ENCODE data around the gene DYSF. TPM values are rescaled to one million over a fixed set of nuclear protein-coding genes. Genes with fewer than 3 reads are reported as not detected.

The DYSF gene
- total RNA-seq, 4 donors from 2014 or later = 0.93 to 3.2 (median 2.8) TPM

GRCh38 chr2:71562518-71562917 lies 109.2 kb downstream of the DYSF start:
- no peak for DNase-seq (ENCODE audit: low spot score in 2 of 2)
- intact Hi-C loops (cut with DNase I; ENCODE audit: low total_unique reads) = no loop called here
- TF ChIP-seq CTCF (IDR thresholded peaks at IDR 0.05) = no peak
- no peak for TF ChIP-seq POLR2A (IDR thresholded peaks at IDR 0.05)
- 79 to 81% methylated on average over 6 to 7 of the region's 7 CpGs for WGBS, 2 donors
- no peak overlapping the region for H3K4me3 ChIP-seq (ENCODE audit: low read depth, poor library complexity, severe bottlenecking)

- intact Hi-C loops (cut with DNase I; ENCODE audit: low total_unique reads) = no loop called here
- no peak overlapping the region for H3K4me3 ChIP-seq (ENCODE audit: low read depth, poor library complexity, severe bottlenecking)
- WGBS, 2 donors = 82 to 84% methylated on average over 8 to 11 of the region's 11 CpGs
- no peak for DNase-seq (ENCODE audit: low spot score in 2 of 2)
- no peak for TF ChIP-seq CTCF (IDR thresholded peaks at IDR 0.05)
- TF ChIP-seq POLR2A (IDR thresholded peaks at IDR 0.05) = no peak
Observed at GRCh38 chr2:71563872-71564271, 110.5 kb downstream of the DYSF start.

- no peak for DNase-seq (ENCODE audit: low spot score in 2 of 2)
- TF ChIP-seq POLR2A (IDR thresholded peaks at IDR 0.05) (no peak), CTCF (IDR thresholded peaks at IDR 0.05) (no peak)
- intact Hi-C loops (cut with DNase I; ENCODE audit: low total_unique reads) = no loop called here
- no peak overlapping the region for H3K4me3 ChIP-seq (ENCODE audit: low read depth, poor library complexity, severe bottlenecking)
- WGBS, 2 donors = 94 to 96% methylated on average over 5 of the region's 5 CpGs
Observed at GRCh38 chr2:71564361-71564760, 111.0 kb downstream of the DYSF start.

- intact Hi-C loops (cut with DNase I; ENCODE audit: low total_unique reads) = no loop called here
- 98 to 100% methylated on average over 7 of the region's 7 CpGs for WGBS, 2 donors
- DNase-seq (ENCODE audit: low spot score in 2 of 2) = no peak
- TF ChIP-seq CTCF (IDR thresholded peaks at IDR 0.05) (no peak), POLR2A (IDR thresholded peaks at IDR 0.05) (no peak)
- H3K4me3 ChIP-seq (ENCODE audit: low read depth, poor library complexity, severe bottlenecking) = no peak overlapping the region
Observed at GRCh38 chr2:71564790-71565189, 111.4 kb downstream of the DYSF start.

GRCh38 chr2:71566372-71566771 lies 113.0 kb downstream of the DYSF start:
- TF ChIP-seq POLR2A (IDR thresholded peaks at IDR 0.05) (no peak), CTCF (IDR thresholded peaks at IDR 0.05) (no peak)
- no peak overlapping the region for H3K4me3 ChIP-seq (ENCODE audit: low read depth, poor library complexity, severe bottlenecking)
- DNase-seq (ENCODE audit: low spot score in 2 of 2) = no peak
- intact Hi-C loops (cut with DNase I; ENCODE audit: low total_unique reads) = no loop called here
- 70 to 79% methylated on average over 9 of the region's 9 CpGs for WGBS, 2 donors

- intact Hi-C loops (cut with DNase I; ENCODE audit: low total_unique reads) = no loop called here
- 88 to 93% methylated on average over 9 of the region's 9 CpGs for WGBS, 2 donors
- H3K4me3 ChIP-seq (ENCODE audit: low read depth, poor library complexity, severe bottlenecking) = no peak overlapping the region
- TF ChIP-seq POLR2A (IDR thresholded peaks at IDR 0.05) (no peak), CTCF (IDR thresholded peaks at IDR 0.05) (no peak)
- no peak for DNase-seq (ENCODE audit: low spot score in 2 of 2)
Observed at GRCh38 chr2:71567625-71568024, 114.3 kb downstream of the DYSF start.

Measured in lower leg skin (tissue), 4 donors.